ENCODE measurements around the gene HNRNPA0.
A peak's percentile ranks its signal among the peaks of the same experiment; 100 is the strongest.

HNRNPA0 gene

DNA sequence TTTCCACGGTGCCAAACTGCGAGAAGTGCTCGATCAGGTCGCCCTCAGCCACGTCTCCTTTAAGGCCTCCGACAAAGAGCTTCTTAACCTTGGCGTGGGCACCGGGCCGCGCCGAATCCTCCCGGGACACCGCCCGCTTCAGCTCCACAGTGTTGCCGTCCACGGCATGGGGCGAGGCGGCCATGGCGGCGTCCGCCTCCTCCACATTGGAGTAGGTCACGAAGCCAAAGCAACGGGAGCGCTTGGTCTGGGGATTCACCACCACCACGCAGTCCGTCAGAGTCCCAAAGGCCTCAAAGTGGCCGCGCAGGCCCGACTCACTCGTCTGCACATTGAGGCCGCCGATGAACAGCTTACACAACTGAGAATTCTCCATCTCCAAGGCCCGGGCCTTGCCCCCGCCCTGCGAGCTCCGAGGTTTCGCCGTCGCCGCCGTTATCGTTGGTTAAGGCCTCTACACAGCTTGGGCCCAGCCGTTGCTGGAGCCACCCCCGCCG lies 424 bp downstream of the HNRNPA0 start:
- no peak for DNase-seq

DNA sequence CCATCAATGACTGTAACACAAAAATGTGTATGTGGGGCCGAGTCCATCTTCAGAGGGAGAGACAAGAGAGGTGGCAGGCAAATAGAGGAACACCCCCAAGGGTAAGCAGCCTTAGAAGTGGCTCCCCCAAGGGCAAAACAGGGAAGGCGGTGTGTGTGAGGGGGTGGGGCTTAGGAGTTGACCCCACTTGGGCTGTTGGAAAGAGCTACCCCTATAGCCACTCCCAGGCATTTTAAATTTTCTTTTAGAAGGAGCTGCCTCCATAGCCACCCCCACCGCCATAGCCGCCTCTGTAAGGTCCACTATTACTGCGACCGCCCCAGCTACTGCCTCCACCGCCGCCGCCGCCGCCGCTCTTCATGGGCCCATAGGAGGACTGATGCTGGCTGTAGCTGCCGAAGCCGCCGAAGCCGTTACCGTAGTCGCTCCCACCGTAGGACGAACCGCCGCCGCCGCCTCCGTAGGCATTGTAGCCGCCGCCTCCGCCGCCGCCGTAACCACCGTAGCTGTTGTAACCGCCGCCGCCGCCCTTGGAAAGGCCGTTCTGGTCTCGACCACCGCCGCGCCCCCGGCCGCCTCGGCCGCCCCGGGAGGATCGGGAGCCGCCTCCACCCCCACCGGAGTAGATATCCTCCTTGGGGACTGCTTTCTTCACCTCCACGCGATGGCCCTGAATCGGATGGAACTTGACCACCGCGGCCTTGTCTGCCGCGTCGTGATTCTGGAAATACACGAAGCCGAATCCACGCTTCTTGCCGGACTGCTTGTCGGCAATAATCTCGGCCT lies 1.1 kb downstream of the HNRNPA0 start:
- DNase-seq, result peak; percentile 57

DNA sequence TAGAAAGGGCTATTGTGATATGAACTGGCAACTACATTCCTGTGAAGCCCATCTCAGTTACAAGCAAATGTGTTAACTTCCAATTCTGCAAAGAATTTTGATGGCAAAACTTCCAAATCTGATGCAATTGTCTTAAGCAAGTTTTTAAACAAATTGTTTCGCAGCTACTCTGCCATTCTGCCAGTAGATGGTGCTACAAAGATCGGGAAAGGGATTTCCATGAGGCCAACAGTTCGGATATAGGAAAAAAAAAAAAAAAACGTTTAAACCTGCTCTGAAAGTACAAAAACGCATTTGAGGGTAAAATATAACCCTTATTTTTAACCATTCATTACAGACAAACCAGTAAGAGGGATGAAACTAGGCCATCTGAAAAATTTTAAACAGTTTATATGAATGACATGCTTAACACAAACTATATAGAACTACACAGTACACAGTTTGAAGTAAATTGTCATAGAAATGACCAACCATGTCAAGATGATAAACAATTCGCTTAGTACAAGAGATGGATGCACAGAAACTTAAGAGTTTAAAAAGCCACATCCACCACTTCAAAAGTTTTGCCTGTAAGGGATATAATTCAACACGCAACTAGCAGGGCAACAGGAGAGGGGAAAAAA lies 2.2 kb downstream of the HNRNPA0 start:
- no peak for DNase-seq

DNA sequence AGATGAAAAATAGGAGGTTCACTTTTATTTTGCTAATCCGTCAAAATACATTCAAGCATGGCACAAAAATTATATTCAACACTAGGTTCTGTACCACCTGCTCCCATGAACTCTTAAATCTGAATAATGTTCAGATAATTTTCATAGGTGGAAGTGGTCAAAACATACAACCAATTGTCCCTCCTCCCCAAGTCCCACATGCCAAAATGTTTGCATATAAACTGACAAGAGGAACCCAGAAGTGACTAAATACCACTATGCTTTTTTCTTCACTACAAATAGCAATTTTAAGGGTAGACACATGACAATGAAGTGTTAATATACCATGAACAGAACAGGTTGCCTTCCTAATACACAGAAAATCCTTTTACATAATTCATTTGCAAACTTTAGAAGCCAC lies 3.7 kb downstream of the HNRNPA0 start:
- no peak for DNase-seq

DNA sequence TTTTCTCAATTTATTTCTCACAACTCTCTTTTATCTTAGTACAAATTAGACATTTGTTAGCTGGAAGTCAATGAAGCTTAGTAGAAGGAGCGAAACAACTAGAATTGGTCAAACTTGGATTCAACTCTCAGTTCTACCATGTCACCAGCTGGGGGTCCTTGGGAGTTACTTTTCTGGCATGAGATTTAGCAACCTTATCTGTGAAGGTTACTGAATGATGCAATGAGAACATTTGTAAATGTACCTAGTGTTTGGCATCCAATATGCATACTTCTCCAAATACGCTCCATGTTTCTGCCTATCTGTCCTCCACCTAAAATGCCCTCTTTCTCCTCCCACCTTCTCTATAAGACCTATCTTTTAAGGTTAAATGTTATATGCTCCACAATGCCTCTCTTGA lies 6.3 kb downstream of the HNRNPA0 start:
- no peak for DNase-seq

DNA sequence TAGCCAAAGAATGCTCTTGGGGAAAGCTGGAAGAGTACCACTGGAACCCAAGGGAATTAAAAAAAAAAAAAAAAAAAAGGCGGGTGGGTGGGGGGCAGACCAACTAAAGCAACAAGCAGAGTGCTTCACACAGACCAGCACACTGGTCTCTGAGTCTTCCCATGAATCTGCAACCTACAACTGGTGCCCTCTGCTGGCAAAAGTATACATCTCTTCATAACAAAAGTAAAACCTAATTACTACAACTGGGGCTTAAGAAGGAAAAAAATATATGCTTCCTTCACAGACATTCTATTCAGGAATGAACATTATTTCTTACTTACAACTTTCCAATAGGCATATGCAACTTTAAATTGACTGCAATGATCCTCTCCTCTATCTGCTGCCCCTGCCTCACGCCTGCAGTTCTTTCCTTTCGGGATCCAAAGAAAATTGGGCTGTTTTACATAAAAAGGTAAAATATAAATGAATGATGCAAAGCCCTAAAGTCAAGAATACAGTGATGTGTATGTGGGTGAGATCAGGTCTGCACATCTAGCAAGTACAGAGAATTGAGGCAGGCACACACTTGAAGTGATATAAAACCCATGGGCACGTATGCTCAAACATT lies 11.0 kb downstream of the HNRNPA0 start:
- peak; percentile 67 for DNase-seq

DNA sequence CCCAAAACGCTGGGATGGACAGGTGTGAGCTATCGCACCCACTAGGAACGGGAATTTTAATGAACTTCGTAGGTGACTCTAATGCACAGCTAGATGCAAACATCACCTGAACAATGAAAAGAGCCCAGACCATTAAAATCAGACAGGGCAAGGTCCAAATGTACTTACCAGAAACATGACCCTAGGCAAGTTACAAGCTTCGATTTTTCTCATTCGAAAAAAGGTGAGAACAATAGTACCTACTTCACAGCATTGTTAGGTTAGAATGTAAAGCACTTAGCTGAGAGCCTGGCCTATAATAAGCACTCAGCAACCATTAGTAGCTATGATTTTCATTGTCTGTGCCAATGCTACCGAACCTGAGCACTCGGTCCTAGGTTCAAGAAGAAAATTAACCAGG lies 12.4 kb downstream of the HNRNPA0 start:
- DNase-seq, result no peak

DNA sequence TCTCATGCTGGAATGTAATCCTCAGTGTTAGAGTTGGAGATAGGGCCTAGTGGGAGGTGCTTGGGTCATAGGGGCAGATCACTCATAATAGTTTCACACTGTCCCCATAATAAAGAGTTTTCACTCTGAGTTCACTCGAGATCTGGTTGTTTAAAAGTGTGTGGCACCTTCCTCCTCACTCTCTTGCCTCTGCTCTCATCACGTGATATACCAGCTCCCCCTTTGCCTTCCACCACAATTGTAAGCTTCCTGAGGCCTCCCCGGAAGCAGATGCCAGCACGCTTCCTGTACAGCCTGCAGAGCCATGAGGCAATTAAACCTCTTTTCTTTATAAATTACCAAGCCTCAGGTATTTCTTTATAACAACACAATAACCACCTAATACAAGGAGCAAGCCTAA lies 14.4 kb downstream of the HNRNPA0 start:
- no peak for DNase-seq

DNA sequence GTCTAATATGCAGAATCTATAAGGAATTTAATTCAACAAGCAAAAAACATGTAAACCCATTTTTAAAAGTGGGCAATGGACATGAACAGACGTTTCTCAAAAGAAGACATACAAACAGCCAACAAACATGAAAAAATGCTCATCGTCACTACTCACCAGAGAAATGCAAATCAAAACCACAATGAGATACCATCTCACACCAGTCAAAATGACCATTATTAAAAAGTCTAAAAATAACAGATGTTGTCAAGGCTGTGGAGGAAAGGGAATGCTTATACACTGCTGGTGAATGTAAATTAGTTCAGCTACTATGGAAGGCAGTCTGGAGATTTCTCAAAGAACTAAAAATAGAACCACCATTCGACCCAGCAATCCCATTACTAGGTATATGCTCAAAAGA lies 15.2 kb downstream of the HNRNPA0 start:
- no peak for DNase-seq

DNA sequence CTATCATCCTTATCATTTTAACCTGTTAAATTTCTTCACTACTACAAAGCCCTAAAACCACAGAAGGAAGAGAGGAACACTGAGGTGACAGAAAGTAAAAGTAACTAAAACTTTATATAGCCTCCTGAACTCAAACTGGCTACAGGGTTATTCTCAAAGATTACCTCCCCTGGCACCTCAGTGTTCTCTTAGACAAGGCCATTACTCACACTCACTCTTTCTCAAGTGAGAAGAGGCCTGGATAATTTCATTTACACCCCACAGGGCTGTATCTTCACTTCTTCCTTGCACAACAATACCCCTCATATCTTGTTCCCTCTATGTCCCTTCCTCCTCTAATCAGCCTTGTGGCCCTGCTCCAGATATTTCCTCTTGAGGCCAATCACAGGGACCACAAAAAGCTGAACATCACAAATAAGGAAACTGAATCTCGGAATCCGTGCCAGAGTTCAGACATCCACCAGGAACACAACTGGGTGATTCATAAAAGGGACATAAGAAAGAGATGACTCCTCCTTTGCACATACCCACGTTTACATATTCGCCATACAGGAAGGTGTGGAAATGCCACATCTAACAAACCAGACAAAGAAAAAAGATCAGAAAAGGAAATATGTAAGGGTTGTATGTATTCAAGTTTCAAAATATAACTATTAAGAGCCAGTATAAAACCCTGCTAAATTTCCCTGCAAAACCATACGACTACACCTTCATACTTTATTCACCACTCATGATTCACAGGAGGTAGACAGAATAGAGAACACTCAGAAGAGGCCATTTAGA lies 16.6 kb downstream of the HNRNPA0 start:
- peak; percentile 41 for DNase-seq

DNA sequence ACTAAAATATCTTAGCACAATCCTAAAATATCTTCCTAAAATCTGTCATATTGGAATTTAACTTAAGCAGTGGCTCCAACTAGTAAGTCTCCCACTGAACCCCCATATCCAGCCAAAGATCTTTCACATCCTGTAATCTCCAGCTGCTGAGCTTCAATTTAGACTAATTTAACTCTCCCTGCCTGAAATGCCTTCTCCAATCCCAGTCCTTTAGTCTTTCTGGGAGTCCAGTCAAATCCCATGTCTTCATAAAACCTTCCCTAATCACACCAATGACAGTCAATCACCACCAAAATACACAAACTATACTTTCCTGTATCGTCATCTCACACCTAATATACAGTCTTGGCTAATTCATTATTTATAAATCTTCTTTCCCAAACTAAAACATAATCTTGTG lies 17.7 kb downstream of the HNRNPA0 start:
- DNase-seq, result no peak

DNA sequence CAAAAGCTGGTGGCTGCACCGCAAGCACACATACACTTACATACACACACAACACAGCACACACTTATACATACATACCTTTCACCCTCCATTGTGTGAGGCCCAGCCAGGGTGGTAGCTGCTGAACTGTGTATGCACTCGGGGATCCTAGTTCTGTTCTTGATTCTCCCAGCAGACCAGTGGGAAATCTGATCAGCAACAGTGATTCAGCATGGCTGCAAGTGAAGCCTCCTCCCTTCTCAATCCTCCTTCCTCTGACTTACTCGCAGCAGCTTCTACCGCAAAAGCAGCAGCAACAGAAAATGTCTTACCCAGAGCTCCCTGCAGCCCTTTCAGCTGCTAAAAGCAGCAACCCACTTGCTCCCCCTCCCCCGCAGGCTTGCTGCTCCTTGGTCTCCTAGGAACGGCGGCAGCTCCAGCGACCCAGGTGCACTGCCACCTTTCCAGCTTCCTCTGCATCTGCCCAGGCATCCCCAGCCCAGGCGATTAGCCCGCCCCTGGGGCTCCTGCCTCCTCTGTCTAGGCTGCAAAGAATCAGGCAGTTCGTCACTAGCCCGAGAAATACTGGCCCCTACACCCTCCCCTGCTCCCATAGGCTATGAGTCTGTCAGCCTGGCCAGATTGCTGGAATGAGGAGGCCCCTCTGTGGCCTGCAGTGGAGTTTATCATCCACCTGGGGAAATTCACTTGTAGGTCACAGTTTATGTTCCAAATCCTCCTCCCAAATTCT lies 18.4 kb downstream of the HNRNPA0 start, which contains the start of gene KLHL3:
Gene KLHL3, minus strand, starts transcription at position 535 of the 730 bp plus-strand sequence. Its CDS starts 443 bp downstream, at position 92.
- peak; percentile 55 for DNase-seq

DNA sequence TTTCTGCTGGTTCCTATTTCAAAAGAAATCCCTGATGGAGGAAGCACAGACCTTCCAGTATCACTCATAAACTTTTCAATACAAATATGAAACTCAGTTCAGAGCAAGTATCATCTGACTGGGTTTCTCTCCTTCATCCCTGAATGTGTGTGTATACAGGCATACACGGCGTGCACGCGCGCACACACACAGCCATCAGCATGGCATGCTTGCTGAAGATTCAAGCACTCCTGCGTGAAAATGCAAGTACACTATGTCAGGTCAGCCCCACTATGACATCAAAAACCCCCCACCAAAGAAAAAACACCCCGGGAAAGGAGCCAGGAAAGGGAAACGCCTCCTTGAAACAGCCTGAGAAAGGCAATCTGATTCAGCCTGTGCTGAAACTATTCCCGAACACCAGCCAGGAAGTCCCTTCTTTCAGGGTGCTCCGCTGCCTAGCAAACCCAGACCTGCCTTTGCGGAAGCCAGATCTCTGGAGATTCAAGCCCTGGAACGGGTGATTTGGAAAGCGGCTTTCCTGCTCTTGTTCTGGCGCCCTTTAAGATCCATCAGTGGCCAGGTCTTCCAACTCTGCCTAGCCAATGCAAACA lies 19.1 kb downstream of the HNRNPA0 start:
- peak; percentile 46 for DNase-seq

DNA sequence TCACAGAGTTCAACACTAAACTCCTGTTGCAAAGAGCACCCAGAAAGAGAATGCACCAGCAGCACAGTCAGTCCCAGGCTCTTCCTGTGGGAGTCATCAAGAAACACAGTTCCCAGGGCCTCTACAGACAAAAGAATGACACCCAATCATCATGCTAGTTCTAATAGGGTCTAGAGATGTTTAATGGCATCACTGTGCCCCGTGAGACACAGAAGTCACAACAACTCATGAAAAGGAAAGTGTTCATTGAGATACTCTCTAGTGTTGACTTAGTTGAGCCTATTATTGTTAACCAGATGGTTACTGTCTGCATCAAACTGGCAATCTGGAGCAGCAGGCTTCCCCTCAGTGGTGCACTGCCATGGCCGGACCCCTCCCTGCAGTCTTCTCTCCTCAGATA lies 19.8 kb downstream of the HNRNPA0 start:
- peak; percentile 5 for DNase-seq

DNA sequence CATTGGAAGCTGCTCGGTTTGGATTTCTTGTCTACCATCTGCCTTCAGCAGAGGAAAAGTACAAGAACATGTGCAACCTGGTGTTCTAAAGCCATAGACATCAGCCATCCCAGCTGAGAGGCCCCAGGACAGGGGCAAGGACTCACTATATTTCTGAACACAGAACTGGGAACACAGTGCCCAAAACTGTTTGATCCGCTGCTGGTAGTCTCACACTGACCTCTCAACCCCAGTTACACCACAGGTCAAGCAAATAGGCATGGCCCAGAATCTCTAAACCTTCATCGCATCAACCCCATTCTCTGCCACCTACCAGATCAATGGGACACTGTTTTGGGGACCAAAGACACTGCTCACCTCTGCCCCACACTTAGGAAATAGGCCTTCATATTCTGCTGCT lies 20.2 kb downstream of the HNRNPA0 start:
- DNase-seq, result no peak

DNA sequence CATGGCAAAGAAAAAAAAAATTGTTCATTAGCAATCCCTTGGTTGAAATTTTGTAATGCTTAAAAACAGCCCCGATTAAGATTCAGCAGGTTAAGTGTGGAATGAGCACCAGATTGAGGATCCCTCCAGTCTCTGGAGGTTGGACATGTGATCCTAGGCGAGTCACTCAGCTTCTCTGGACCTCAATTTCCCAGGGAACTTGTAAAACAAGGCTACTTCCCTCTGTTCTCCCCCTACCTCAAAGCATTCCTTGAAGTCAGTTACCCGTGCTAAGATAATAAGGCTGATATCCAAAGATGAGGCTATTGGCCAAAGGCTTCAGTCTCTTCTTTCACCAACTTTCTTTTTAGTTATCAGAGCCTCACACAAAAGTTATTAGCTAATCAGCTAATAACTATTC lies 21.2 kb downstream of the HNRNPA0 start:
- DNase-seq, result no peak

DNA sequence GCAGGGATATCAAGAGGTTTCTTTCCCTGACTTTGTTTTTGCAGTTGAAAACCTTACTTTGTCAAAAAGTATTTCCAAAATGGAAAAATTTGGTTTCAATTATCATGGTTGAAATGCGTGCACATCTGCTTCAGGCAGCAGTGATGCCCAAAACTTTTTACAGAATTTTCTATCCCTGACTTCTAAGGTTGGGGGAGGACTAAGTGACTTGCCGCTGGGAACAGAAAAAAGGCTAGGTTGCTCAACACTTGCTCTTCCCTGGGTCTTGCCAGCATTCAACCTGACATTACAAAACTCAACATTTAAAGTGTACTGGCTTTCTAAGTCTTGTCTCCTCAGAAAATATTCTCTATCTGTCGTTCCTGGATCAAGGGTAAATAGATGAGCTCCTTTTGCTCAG lies 23.0 kb downstream of the HNRNPA0 start:
- no peak for DNase-seq

DNA sequence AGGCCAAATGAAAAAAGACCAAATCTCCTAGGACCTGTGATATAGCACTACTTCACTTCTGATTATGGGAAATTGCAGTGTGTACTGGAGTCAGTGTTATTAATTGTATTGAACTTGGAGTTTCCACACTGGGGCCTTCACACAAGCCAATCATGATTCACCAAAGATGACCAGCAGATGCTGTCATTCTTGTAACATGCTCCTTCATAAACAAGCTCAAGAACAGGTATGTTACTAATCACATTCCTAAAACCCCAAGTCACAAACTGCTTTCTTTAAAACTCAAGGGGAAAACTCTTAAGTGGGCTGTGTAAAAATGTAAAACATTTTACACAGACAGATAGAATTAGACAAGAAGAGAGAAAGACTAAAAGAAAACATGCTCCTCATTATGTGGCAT lies 23.8 kb downstream of the HNRNPA0 start:
- no peak for DNase-seq

DNA sequence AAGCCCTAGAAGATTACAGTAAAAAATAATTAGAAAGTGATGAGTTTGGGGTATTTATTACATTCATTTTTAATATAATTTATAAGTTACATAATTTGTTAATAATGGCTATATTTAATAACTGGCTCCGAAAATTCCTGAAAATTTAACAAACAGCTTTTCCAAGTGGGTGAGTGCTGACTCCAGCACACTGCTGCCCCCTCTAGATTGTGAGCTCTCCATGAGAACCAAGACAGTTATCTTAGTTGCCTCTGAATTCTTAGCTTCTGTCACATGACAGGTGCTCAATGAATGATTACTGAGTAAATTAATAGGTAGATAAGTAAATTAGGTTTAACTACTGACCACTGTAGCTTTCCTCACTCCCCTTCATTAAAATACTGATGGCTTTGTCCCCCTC lies 26.1 kb downstream of the HNRNPA0 start:
- DNase-seq, result no peak

DNA sequence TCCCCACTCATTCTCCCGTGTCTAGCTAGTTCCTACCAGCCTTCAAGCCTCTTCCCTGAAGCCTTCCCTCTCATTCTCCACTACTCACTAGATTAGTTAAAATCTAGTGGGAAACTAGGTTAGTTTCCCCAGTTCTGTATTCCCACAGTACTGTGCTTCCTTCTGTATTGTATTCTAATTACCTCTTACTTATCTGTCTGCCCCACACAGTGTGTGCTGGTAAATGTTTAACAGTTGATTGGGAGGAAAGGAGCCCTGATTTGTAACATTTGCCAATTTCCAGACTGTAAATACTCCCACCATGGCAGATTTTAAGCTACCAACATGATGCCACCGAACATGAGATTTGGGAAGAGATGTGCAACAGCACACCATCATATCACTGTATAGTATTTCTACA lies 26.5 kb downstream of the HNRNPA0 start:
- no peak for DNase-seq

DNA sequence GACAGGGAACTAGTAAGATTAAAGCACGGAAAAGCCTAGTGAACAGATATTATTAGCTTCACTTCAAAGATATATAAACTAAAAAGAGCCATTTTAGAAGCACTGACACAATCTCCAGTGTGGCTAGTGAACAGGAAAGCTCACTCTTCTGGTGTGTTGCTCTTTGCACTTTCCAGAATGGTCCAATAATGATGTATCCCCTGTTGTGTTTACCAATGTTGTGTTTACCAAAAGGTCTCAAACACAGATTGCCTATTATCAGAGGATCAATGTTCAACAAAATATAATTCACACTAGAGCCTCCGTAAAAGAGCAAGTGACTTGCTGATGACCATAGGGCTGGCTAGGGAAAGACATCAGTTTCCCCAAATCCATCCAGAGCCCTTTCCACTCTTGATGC lies 29.9 kb downstream of the HNRNPA0 start:
- no peak for DNase-seq

DNA sequence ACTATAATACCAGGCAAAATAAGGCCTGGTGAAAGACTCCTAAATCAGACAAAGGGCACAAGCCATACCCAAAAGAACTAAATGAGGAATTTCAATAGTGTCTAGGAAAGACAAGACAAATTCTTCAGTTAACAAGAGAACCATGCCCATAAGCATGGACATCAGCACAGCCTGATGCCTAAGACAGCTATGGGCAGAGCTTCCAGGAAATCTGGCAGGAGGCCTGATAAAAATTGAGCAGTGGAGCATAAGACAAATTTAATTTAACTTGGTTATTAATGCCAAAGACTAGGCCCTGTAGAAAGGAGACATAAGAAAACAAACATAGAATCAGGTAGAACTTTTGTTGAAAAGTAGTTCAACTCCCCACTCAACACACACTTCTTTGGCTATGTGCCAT lies 35.6 kb downstream of the HNRNPA0 start:
- DNase-seq, result no peak

Measured in activated CD4-positive, alpha-beta T cell treated with anti-CD3 and anti-CD28 coated beads for 48 hours (primary cell).